ENCODE results near the gene AKT2. TPM values are rescaled to one million over a fixed set of nuclear protein-coding genes. Genes with fewer than 3 reads are reported as not detected.

AKT2 gene
- total and polyA plus RNA-seq, 12 donors, result 56.7 to 147 (median 123) TPM

GRCh38 chr19:40228863-40229262 is 56.3 kb downstream of the AKT2 start:
- no peak for ATAC-seq

GRCh38 chr19:40228346-40228745 is 56.8 kb downstream of the AKT2 start:
- no peak overlapping the region for H3K4me3 ChIP-seq
- TF ChIP-seq, protein P1, sequence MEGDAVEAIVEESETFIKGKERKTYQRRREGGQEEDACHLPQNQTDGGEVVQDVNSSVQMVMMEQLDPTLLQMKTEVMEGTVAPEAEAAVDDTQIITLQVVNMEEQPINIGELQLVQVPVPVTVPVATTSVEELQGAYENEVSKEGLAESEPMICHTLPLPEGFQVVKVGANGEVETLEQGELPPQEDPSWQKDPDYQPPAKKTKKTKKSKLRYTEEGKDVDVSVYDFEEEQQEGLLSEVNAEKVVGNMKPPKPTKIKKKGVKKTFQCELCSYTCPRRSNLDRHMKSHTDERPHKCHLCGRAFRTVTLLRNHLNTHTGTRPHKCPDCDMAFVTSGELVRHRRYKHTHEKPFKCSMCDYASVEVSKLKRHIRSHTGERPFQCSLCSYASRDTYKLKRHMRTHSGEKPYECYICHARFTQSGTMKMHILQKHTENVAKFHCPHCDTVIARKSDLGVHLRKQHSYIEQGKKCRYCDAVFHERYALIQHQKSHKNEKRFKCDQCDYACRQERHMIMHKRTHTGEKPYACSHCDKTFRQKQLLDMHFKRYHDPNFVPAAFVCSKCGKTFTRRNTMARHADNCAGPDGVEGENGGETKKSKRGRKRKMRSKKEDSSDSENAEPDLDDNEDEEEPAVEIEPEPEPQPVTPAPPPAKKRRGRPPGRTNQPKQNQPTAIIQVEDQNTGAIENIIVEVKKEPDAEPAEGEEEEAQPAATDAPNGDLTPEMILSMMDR (IDR thresholded peaks at IDR 0.05), result no peak
- H3K4me1 ChIP-seq, result peaks cover 16 to 48% (median 30%) of the 10 kb centered on the region in 9 donors
- DNase-seq (no peak), ATAC-seq (no peak)
- H3K27me3 ChIP-seq, result peaks cover 5 to 47% (median 31%) of the 10 kb centered on the region in 7 donors
- 45 to 55% methylated on average over 10 of the region's 10 CpGs for WGBS, 2 donors
- no peak overlapping the region for H3K27ac ChIP-seq
- intact Hi-C loops (cut with DNase I), result loop anchor here in 1 of 10 donors (10.0 kb wide), 1 partner anchor 434 kb away; no protein-coding TSS in a partner anchor
- H3K36me3 ChIP-seq, result peaks cover 0 to 9% (median 0%) of the 10 kb centered on the region in 9 donors
- no peaks in the 10 kb centered on the region for H3K9me3 ChIP-seq

More at GRCh38 chr19:40228863-40229262, 56.3 kb downstream of the AKT2 start:
- WGBS, 2 donors, result 88 to 90% methylated on average over 5 of the region's 5 CpGs
- intact Hi-C loops (cut with DNase I), result loop anchor here in 1 of 10 donors (10.0 kb wide), 1 partner anchor 434 kb away; no protein-coding TSS in a partner anchor
- Histone ChIP-seq H3K9me3 (no peaks in the 10 kb centered on the region), H3K4me3 (no peak overlapping the region), H3K36me3 (peaks cover 0 to 14% (median 0%) of the 10 kb centered on the region in 9 donors), H3K27ac (no peak overlapping the region), H3K4me1 (peaks cover 16 to 42% (median 30%) of the 10 kb centered on the region in 9 donors), H3K27me3 (peaks cover 5 to 42% (median 27%) of the 10 kb centered on the region in 7 donors)
- no peak for DNase-seq
- TF ChIP-seq, protein P1 (IDR thresholded peaks at IDR 0.05), result no peak

DNA sequence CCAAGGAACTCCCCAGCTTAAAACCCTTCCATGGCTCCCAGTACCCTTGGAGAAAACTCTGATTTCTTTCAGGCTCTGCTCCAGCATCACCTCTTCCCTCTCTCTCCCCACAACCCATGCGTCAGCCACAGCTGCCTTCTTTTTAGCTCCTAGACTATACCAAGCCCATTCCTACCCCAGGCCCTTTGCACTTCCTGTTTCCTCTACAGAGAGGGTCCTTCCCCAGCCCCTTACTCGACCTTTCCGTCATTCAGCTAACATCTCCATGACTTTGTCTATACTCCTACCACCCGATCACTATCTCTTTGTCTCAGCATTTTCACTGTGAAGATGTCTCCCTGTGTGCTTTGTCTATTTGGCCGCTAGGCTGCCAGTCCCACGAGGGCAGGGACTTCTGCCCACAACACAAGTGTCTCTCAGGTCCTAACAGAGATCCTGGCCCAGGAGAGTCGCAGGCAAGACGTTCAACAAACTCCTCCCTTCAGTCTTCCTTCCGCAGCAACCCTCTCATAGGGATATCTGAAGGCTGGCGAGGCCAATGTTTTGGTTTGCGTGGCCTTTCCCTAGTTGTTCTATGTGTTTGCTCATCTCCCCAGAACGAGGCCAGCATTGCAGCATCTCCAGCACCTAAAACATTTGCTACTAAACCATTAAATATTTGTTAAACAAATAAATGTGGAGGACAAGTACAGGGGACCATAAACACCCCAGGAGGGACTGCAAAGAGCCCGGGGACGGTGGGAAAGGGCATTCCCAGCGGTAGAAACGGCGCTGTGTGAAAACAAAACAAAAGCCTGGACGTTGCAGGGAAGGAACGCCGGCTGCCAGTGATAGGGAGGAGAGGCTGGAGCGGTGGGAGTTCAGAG is 59.5 kb downstream of the AKT2 start:
- H3K4me3 ChIP-seq, result peak overlapping the region in 9 of 10 donors; percentile 14 to 55 (median 37)
- DNase-seq (no peak), ATAC-seq (no peak)
- TF ChIP-seq, protein P1 (IDR thresholded peaks at IDR 0.05), result no peak
- H3K36me3 ChIP-seq, result no peaks in the 10 kb centered on the region
- H3K27ac ChIP-seq, result no peak overlapping the region
- WGBS, 2 donors, result 26 to 29% methylated on average over 21 of the region's 21 CpGs
- intact Hi-C loops (cut with DNase I), result loop anchor here in 1 of 10 donors (10.0 kb wide), 1 partner anchor 431 kb away; no protein-coding TSS in a partner anchor
- peaks cover 10 to 31% (median 15%) of the 10 kb centered on the region in 9 donors for H3K4me1 ChIP-seq
- peaks cover 5 to 68% (median 39%) of the 10 kb centered on the region in 7 donors for H3K27me3 ChIP-seq
- no peaks in the 10 kb centered on the region for H3K9me3 ChIP-seq

DNA sequence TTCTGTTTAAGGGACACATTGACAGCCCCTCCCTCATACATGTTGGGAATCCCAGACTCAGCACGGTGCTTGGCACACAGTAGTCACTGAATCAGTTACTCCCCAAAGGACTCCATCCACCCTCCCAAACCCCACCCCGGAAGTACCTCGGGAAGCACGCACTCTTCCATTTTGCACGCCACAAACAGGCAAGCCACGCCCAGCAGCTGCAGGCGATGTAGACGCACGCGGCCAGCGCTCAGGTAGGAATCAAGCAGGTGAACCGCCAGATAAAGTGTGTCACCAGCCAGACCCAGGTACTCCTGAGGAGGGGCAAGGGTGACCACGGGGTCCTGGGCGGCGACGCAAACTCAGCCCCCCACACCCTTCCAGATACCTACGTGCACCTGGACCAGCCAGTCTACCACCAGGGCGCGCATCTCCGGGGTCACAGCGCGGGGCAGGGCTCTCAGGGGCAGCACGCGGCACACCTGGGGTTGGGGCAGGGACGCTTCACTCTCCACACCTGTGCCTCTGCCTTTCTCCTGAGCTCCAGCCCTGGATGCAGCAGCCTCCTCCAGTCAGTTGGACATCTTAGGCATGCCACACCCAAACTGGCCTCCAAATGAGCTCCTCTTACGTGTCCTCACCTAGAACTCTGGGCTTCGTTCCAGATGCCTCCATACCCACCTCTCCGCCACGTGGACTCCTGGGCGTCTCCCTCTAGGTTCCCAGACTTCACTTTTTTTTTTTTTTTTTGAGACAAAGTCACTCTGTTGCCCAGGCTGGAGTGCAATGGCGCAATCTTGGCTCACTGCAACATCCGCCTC is 60.6 kb downstream of the AKT2 start:
- no peak overlapping the region for H3K27ac ChIP-seq
- H3K9me3 ChIP-seq, result no peaks in the 10 kb centered on the region
- ATAC-seq (no peak), DNase-seq (no peak)
- WGBS, 2 donors, result 78 to 80% methylated on average over 32 of the region's 32 CpGs
- no peaks in the 10 kb centered on the region for H3K36me3 ChIP-seq
- TF ChIP-seq, protein P1 (IDR thresholded peaks at IDR 0.05), result no peak
- peaks cover 5 to 77% (median 46%) of the 10 kb centered on the region in 7 donors for H3K27me3 ChIP-seq
- intact Hi-C loops (cut with DNase I), result loop anchor here in 2 of 10 donors (5.0 to 10.0 kb wide), 2 partner anchors 87 to 430 kb away; no protein-coding TSS in a partner anchor
- no peak overlapping the region for H3K4me3 ChIP-seq
- peaks cover 10 to 33% (median 15%) of the 10 kb centered on the region in 9 donors for H3K4me1 ChIP-seq

Data from heart right ventricle (tissue), 16 donors.